Stomach smooth muscle (tissue), 2 donors: ENCODE data around the gene PRSS1.
"Not testable (repeated sequence)": the region's sequence is repeated elsewhere in the genome, so short reads cannot be mapped to it uniquely, and the experiment has no call there.

Experiments used
- H3K27ac ChIP-seq: one replicate; pipeline ENCODE4 v1.7.0; 2013; ENCODE audit warnings: mild to moderate bottlenecking, low read length, inconsistent platforms
- H3K27me3 ChIP-seq, 2 donors: one replicate each; pipeline ENCODE4 v1.7.0; 2013; ENCODE audit warnings: low read length in 2 of 2; ENCODE audit not compliant: insufficient read depth in 2 of 2, control insufficient read depth in 1 of 2
- H3K36me3 ChIP-seq, 2 donors: one replicate each; pipeline ENCODE4 v1.7.0; 2013; ENCODE audit warnings: low read length in 2 of 2; ENCODE audit not compliant: control insufficient read depth in 2 of 2, insufficient read depth in 2 of 2
- H3K4me1 ChIP-seq: one replicate; pipeline ENCODE4 v1.7.0; 2013; ENCODE audit warnings: low read length; ENCODE audit not compliant: control insufficient read depth, insufficient read depth
- H3K4me3 ChIP-seq, 2 donors: one replicate each; pipeline ENCODE4 v1.7.0; 2013; ENCODE audit warnings: low read length in 2 of 2
- H3K9ac ChIP-seq, 2 donors: one replicate each; pipeline ENCODE4 v1.7.0; 2013; ENCODE audit warnings: low read length in 2 of 2, mild to moderate bottlenecking in 1 of 2
- H3K9me3 ChIP-seq, 2 donors: one replicate each; pipeline ENCODE4 v1.7.0; 2013; ENCODE audit warnings: low read length in 2 of 2; ENCODE audit not compliant: control insufficient read depth in 2 of 2
- donor health status: healthy.
- donor health status: Pancreatic carcinoma.

PRSS1 gene

DNA sequence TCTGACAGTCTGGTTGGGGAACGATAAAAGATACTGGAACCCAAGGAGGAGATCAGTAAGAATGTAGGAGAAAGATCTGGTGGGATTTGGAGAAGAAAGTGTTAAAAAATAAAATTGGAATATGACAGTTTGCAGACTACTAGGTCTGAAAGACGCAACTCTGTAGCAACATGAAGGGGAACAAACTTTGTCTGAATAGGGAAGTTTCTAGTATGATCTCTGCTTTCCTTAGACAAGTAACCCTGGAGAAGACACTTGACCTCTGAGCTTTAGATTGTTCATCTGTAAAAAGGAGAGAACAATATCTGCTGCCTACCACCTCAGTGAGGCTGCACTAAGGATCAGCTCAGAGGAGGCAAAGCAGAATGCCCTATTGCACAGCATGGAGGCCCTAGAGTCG, 3.0 kb upstream of the PRSS1 start:
- no peak overlapping the region for H3K27ac ChIP-seq
- H3K4me1 ChIP-seq, result no peaks in the 10 kb centered on the region
- H3K4me3 ChIP-seq, result no peak overlapping the region
- H3K9me3 ChIP-seq, result no peaks in the 10 kb centered on the region
- H3K36me3 ChIP-seq, result no peaks in the 10 kb centered on the region
- H3K27me3 ChIP-seq, result peaks cover 0 to 2% of the 10 kb centered on the region in 2 donors
- no peak overlapping the region for H3K9ac ChIP-seq

DNA sequence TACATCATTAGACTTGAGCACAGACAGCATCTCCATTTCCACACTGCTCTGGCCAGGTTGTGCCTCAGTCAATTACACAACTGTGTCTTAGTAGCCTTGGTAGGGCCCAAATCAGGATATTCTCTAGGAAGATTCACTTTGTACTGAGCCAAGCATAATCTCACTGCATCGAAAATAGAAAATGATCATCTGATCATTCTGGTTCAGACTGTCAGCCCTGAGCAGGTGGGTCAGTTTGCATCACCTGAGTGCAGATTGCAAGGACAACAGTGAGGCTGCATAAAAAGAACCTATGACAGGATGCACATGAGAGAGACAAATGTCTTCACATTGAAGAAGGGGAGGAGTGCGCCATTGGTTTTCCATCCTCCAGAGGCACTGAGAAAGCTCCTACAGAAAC, 862 bp upstream of the PRSS1 start:
- H3K9ac ChIP-seq, H3K9me3 ChIP-seq, H3K27ac ChIP-seq, H3K4me1 ChIP-seq, H3K27me3 ChIP-seq, H3K36me3 ChIP-seq, H3K4me3 ChIP-seq: not testable (repeated sequence)

DNA sequence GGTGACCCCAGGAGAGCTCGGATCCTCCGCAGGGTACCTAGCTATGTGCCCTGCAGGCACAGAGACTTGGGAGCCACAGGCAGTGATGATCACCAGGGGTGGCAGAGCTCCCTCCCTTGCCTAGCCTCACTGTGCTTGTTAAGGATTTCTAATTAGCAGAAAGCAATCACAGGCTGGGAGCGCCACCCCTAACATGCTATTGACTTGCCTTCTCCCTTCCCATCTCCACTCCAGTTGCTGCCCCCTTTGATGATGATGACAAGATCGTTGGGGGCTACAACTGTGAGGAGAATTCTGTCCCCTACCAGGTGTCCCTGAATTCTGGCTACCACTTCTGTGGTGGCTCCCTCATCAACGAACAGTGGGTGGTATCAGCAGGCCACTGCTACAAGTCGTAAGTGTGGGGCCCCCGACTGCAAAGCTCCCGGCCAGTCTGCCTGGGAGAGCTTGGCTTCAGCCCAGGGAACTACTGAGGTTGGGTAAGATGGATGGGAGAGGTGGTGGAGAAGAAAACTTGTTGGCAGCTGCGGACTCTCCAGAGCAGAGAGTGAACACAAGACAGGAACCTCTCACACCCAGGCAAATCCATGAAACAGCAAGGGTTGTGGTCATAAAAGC, 1.2 kb downstream of the PRSS1 start:
- H3K9ac ChIP-seq, result no peak overlapping the region
- no peak overlapping the region for H3K4me3 ChIP-seq
- no peak overlapping the region for H3K27ac ChIP-seq
- no peaks in the 10 kb centered on the region for H3K36me3 ChIP-seq
- peaks cover 0 to 2% of the 10 kb centered on the region in 2 donors for H3K27me3 ChIP-seq
- H3K4me1 ChIP-seq, result no peaks in the 10 kb centered on the region
- no peaks in the 10 kb centered on the region for H3K9me3 ChIP-seq

DNA sequence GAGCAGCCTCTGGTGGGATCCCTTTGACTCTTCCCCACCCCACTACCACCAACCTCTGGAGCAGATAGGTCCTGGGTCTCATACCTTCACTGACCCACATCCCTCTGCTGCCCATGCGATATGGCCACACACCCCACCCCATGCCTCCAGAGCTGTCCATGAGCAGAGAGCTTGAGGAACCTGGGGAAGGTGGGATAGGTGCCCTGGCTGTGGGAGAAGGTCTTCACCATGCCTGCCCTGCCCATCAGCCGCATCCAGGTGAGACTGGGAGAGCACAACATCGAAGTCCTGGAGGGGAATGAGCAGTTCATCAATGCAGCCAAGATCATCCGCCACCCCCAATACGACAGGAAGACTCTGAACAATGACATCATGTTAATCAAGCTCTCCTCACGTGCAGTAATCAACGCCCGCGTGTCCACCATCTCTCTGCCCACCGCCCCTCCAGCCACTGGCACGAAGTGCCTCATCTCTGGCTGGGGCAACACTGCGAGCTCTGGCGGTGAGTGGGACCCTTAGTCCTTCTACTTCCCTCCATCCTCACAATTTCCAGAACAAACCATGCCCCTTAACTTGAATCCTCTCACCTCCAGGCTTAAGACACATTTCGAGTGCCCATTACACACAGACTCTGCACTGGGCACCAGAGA, 2.4 kb downstream of the PRSS1 start:
- H3K4me3 ChIP-seq, H3K9me3 ChIP-seq, H3K27me3 ChIP-seq, H3K9ac ChIP-seq, H3K27ac ChIP-seq, H3K36me3 ChIP-seq, H3K4me1 ChIP-seq: not testable (repeated sequence)

DNA sequence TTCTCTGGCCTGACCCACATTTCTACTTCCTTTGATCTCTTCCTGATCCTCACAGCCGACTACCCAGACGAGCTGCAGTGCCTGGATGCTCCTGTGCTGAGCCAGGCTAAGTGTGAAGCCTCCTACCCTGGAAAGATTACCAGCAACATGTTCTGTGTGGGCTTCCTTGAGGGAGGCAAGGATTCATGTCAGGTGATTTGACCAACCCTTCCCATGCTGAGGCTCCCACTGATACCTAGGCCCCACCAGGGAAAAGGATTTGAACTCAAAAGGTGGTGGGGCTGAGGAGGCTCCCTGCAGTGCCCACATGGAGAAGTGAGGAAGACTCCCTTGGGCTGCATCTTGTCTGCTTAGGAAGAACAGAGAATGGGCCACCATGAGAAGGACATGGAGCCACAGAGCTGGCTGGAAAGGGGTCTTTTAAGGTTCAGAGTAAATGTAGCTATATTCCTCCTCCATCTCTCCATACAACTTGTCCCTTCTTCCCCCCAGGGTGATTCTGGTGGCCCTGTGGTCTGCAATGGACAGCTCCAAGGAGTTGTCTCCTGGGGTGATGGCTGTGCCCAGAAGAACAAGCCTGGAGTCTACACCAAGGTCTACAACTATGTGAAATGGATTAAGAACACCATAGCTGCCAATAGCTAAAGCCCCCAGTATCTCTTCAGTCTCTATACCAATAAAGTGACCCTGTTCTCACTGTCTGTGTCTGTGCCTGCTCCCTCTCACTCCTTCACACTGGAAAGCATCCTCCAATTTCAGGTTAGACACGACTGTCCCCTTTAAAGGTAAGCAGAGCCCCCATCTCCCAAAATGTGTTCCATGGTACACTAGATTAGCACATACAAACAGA, 3.3 kb downstream of the PRSS1 start:
- no peaks in the 10 kb centered on the region for H3K4me1 ChIP-seq
- no peaks in the 10 kb centered on the region for H3K9me3 ChIP-seq
- H3K4me3 ChIP-seq, result no peak overlapping the region
- no peak overlapping the region for H3K9ac ChIP-seq
- H3K27ac ChIP-seq, result no peak overlapping the region
- H3K36me3 ChIP-seq, result no peaks in the 10 kb centered on the region
- peaks cover 0 to 2% of the 10 kb centered on the region in 2 donors for H3K27me3 ChIP-seq

DNA sequence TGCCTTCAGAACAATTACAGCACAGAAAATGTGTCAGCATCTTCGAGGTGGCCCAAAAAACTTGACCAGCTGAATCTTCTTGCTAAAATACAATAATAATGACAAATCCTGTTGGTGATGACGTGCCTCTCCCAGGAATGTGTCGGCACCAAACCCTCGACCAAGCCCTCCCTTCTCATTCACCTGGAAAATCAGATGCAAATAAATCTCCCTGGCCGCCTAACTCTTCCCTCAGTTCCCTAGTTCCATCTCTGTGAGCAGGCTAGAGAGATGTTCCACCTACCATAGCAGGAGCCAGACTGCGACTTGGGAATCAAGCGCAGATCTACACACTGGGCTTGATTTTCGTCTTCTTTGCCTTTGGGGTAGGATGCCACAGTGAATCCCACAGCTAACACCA, 4.1 kb downstream of the PRSS1 start:
- H3K4me3 ChIP-seq, result no peak overlapping the region
- no peaks in the 10 kb centered on the region for H3K4me1 ChIP-seq
- H3K27ac ChIP-seq, result no peak overlapping the region
- H3K27me3 ChIP-seq, result peaks cover 0 to 2% of the 10 kb centered on the region in 2 donors
- H3K9me3 ChIP-seq, result no peaks in the 10 kb centered on the region
- H3K36me3 ChIP-seq, result no peaks in the 10 kb centered on the region
- H3K9ac ChIP-seq, result no peak overlapping the region

DNA sequence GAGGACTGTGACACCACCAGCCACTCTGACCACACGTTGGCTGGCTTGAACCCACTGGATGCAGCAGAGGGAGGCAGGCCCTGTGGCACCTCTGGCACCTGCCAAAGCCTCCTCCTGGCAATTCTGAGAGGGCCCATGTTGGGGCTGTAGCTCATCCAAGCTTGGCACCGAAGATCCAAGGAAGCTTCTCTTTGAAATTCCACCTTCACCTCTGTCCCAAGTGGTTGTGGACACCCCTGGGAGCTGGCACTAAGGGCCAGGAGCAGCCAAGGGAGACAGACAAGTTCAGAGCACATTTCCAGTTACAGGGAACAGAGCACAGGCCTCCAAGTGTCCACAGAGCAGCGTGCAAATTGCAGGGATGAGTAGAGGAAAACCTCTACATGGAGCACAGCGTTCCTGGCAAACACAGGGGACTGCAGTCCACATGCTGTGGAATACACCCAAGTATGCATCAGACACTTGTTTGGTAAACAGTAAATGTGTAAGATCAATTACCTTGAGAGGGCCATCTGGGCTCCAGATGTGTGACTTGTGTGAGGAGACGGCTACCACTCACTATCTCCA, 4.7 kb downstream of the PRSS1 start:
- H3K9ac ChIP-seq, H3K9me3 ChIP-seq, H3K36me3 ChIP-seq, H3K27ac ChIP-seq, H3K4me1 ChIP-seq, H3K4me3 ChIP-seq, H3K27me3 ChIP-seq: not testable (repeated sequence)

DNA sequence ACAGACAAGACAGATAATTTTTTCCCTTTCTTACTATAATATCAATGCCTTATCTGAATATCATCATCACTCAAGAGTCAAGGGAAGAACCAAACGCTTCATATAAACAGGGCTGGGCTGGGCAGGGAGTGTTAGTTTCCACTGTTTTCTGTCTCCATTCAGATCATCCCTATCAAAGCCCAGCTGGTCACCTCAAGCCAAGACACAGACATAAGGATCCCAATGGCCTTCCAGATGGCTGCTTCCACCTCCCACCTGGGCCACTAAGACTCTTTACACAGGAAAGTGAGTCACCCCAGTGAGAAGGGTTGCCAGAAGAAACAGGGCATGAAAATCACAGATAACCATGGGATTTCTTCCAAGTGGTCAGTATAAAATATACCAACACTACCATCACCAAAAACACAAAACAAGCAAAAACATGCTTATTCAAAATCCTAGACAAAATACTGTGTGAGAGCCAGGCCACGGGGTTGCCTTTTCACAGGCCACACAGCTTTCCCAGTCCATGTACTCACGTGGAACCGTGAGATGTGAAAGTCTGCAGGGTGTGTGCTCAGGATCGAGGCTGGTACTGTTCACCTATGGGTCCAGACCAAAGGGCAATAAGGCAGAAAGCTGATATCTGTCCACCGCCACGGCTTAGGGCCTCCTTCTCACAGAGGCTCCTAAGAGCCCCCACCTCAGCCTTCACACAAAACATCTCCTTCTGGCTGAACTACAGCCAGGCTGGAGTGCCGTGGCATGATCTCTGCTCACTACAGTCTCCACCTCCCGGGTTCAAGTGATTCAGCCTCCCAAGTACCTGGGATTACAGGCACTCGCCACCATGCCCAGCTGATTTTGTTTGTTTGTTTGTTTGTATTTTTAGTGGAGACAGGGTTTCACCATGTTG, 5.7 kb downstream of the PRSS1 start:
- Histone ChIP-seq H3K4me1 (no peaks in the 10 kb centered on the region), H3K9me3 (no peaks in the 10 kb centered on the region), H3K36me3 (no peaks in the 10 kb centered on the region), H3K4me3 (no peak overlapping the region), H3K27me3 (peaks cover 0 to 2% of the 10 kb centered on the region in 2 donors), H3K9ac (no peak overlapping the region), H3K27ac (no peak overlapping the region)

DNA sequence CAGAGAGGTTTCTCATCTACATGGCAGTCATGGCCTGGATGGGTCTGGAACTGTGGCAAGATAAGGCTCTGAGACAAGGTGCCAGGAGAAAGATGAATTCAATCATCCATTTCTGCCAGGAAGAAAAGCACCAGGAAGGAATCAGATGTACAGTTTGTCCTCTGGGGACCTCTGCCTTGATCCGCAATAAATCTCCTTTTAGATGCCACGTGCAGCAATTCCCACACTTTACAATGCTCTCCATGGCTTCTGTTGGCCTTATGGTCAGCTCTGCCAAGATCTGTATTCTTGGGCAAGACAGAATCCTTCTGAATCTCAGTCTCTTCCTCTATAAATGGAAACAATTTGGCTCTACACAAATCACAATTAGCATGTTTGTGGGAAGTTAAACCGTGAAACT, 9.0 kb downstream of the PRSS1 start:
- H3K27me3 ChIP-seq, H3K4me3 ChIP-seq, H3K27ac ChIP-seq, H3K36me3 ChIP-seq, H3K4me1 ChIP-seq, H3K9ac ChIP-seq, H3K9me3 ChIP-seq: not testable (repeated sequence)

DNA sequence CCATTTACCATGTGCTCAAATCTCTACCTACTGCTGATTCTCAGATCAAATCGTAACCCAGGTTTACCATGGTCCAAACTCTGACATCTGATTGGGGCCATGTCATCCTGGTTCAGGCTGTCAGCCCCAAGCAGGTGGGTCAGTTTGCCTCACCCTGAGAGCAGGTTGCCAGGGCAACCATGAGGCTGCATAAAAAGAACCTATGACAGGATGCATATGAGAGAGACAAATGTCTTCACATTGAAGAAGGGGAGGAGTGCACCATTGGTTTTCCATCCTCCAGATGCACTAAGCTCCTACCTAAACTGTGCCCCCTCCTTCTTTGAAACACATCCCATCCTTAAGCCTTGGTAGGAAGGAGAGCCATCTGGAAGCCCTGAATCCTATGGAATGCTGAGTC, 10.2 kb downstream of the PRSS1 start:
- Histone ChIP-seq H3K4me1 (no peaks in the 10 kb centered on the region), H3K9me3 (no peaks in the 10 kb centered on the region), H3K27me3 (peaks cover 0 to 4% of the 10 kb centered on the region in 2 donors), H3K36me3 (no peaks in the 10 kb centered on the region), H3K4me3 (no peak overlapping the region), H3K9ac (no peak overlapping the region), H3K27ac (no peak overlapping the region)
